Measurements from ENCODE around the gene OLFM3.

DNA sequence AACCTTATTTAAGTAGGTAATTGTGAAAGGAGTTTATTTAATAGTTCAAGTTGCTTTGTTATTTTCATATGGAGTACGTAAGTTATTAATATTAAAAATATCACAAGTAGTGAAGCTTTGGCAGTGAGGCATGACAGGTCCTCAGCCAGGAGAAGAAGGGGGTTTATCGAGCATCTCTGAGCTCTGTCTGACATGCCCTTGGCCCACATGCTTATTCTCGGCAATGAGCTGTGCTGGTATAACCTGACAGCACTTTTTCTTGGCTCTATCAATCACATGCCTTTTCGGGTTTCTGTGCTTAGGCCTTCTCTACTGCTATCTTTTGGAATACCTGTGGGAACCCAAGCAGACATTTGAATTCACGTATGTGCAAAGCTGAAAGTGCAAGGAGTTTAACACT lies 84.8 kb downstream of the OLFM3 start:
- TF ChIP-seq, protein P1, sequence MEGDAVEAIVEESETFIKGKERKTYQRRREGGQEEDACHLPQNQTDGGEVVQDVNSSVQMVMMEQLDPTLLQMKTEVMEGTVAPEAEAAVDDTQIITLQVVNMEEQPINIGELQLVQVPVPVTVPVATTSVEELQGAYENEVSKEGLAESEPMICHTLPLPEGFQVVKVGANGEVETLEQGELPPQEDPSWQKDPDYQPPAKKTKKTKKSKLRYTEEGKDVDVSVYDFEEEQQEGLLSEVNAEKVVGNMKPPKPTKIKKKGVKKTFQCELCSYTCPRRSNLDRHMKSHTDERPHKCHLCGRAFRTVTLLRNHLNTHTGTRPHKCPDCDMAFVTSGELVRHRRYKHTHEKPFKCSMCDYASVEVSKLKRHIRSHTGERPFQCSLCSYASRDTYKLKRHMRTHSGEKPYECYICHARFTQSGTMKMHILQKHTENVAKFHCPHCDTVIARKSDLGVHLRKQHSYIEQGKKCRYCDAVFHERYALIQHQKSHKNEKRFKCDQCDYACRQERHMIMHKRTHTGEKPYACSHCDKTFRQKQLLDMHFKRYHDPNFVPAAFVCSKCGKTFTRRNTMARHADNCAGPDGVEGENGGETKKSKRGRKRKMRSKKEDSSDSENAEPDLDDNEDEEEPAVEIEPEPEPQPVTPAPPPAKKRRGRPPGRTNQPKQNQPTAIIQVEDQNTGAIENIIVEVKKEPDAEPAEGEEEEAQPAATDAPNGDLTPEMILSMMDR (IDR thresholded peaks at IDR 0.05 in 2 of 3, conservative IDR thresholded peaks at IDR 0.05 in 1 of 3; ENCODE audit: borderline replicate concordance in 1 of 3, insufficient read depth in 1 of 3, low read depth in 2 of 3, low read length in 2 of 3) = no peak
- TF ChIP-seq, protein P2, sequence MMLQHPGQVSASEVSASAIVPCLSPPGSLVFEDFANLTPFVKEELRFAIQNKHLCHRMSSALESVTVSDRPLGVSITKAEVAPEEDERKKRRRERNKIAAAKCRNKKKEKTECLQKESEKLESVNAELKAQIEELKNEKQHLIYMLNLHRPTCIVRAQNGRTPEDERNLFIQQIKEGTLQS (IDR thresholded peaks at IDR 0.05) = no peak
- no peak for TF ChIP-seq JUND (IDR thresholded peaks at IDR 0.05)
- TF ChIP-seq SP1 (IDR thresholded peaks at IDR 0.05; ENCODE audit: low read depth) = no peak
- no peak for TF ChIP-seq EGR1 (IDR thresholded peaks at IDR 0.05; ENCODE audit: low read depth)
- TF ChIP-seq SIN3A (IDR thresholded peaks at IDR 0.05; ENCODE audit: low read depth) = no peak
